ENCODE measurements around the gene APBA1. TPM values are rescaled to one million over a fixed set of nuclear protein-coding genes. Genes with fewer than 3 reads are reported as not detected.

The APBA1 gene
- total and polyA plus RNA-seq, 2 donors (not counting 1 experiment from before 2014, with no cell fraction given) = 0.01 to 0.05 TPM

DNA sequence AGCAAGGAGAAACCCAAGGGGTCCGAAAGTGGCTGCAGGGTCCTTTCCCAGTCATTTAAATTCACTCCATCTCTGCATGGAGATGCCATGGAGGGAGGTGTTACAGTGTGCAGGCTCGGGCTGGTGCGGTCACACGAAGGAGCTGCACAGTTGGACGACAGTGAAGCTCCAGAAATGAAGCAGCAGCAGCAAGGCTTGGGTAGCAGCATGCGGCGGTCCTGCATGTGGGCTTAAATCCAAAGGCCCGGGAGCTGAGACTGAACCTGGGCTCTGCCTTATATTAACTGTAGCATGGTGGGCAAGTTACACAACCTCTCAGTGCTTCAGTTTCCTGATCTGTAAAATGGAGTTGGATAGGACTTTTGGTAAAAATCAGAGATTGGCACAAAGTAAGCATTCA, 51.4 kb downstream of the APBA1 start:
- DNase-seq = no peak
- H3K27ac Mint-ChIP-seq = no peak overlapping the region
- no peaks in the 10 kb centered on the region for H3K9me3 ChIP-seq (ENCODE audit: control extremely low read depth in 1 of 3, control insufficient read depth in 2 of 3, insufficient read depth in 1 of 3, low read length in 2 of 3)
- no peaks in the 10 kb centered on the region for H3K4me1 ChIP-seq (ENCODE audit: control insufficient read depth in 2 of 2, insufficient read depth in 2 of 2, low read length in 2 of 2)
- H3K4me2 ChIP-seq (replicated peaks; ENCODE audit: low read depth, low read length, poor library complexity, severe bottlenecking) = no peak overlapping the region
- H3K79me2 ChIP-seq (ENCODE audit: control insufficient read depth, insufficient read depth, low read length) = no peaks in the 10 kb centered on the region
- no peak overlapping the region for H3K9ac ChIP-seq (ENCODE audit: low read length)
- no peaks in the 10 kb centered on the region for H3K36me3 ChIP-seq (replicated peaks in 1 of 2; ENCODE audit: control extremely low read depth in 1 of 2, control insufficient read depth in 1 of 2, extremely low read depth in 1 of 2, insufficient read depth in 2 of 2, low read length in 1 of 2)
- no peak overlapping the region for H3K4me3 ChIP-seq (ENCODE audit: control extremely low read depth in 1 of 5, extremely low read depth in 1 of 5, insufficient read depth in 1 of 5, low read depth in 2 of 5, low read length in 4 of 5)
- no peak for ATAC-seq (ENCODE audit: low read depth)
- no peaks in the 10 kb centered on the region for H3K27me3 ChIP-seq (replicated peaks in 1 of 4; ENCODE audit: control extremely low read depth in 1 of 4, control insufficient read depth in 3 of 4, insufficient read depth in 4 of 4, low read length in 3 of 4)
- no peak for TF ChIP-seq EZH2 (IDR thresholded peaks at IDR 0.05; ENCODE audit: borderline replicate concordance, insufficient read depth, low read depth, low read length, poor library complexity, severe bottlenecking)
- TF ChIP-seq, protein P1, sequence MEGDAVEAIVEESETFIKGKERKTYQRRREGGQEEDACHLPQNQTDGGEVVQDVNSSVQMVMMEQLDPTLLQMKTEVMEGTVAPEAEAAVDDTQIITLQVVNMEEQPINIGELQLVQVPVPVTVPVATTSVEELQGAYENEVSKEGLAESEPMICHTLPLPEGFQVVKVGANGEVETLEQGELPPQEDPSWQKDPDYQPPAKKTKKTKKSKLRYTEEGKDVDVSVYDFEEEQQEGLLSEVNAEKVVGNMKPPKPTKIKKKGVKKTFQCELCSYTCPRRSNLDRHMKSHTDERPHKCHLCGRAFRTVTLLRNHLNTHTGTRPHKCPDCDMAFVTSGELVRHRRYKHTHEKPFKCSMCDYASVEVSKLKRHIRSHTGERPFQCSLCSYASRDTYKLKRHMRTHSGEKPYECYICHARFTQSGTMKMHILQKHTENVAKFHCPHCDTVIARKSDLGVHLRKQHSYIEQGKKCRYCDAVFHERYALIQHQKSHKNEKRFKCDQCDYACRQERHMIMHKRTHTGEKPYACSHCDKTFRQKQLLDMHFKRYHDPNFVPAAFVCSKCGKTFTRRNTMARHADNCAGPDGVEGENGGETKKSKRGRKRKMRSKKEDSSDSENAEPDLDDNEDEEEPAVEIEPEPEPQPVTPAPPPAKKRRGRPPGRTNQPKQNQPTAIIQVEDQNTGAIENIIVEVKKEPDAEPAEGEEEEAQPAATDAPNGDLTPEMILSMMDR (IDR thresholded peaks at IDR 0.05) = no peak
- no peaks in the 10 kb centered on the region for H3K4me1 Mint-ChIP-seq
- ChIA-PET CTCF (no interaction called here), POLR2A (no interaction called here)
- 95% methylated on average over 7 of the region's 8 CpGs for WGBS (ENCODE audit: insufficient coverage)
- H4K20me1 ChIP-seq (ENCODE audit: control insufficient read depth, insufficient read depth, low read length, poor library complexity, severe bottlenecking) = no peaks in the 10 kb centered on the region
- H2AFZ ChIP-seq (ENCODE audit: insufficient read depth, low read depth, low read length, poor library complexity, severe bottlenecking) = no peak overlapping the region
- peaks cover 4% of the 10 kb centered on the region for H3K9me3 Mint-ChIP-seq (ENCODE audit: insufficient read depth)
- no peak overlapping the region for H3K4me3 Mint-ChIP-seq
- H3K27me3 Mint-ChIP-seq = peaks cover 8% of the 10 kb centered on the region
- no peak overlapping the region for H3K27ac ChIP-seq (ENCODE audit: low read length in 2 of 2)
- intact Hi-C loops (cut with micrococcal nuclease) = no loop called here

DNA sequence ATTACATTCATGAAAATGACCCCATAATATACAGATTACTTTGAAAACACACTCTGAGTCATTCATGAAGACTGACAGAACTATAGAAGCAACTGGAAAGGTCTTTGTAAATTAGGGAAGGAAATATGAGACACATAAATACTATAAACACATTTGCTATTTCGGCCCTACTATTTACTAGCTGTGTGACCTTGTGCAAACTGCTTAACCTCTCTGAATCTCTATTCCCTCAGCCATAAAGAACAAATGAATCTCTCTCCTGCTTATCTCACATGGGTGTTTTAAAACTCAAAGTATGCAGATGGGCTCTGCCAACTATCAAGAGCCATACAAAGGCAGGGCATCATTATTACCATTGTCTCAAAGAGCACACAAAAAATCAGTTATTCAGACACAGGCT, 52.9 kb downstream of the APBA1 start:
- Histone ChIP-seq H3K27me3 (replicated peaks in 1 of 4; ENCODE audit: control extremely low read depth in 1 of 4, control insufficient read depth in 3 of 4, insufficient read depth in 4 of 4, low read length in 3 of 4) (no peaks in the 10 kb centered on the region), H3K9ac (ENCODE audit: low read length) (no peak overlapping the region), H4K20me1 (ENCODE audit: control insufficient read depth, insufficient read depth, low read length, poor library complexity, severe bottlenecking) (no peaks in the 10 kb centered on the region), H3K27ac (ENCODE audit: low read length in 2 of 2) (no peak overlapping the region), H2AFZ (ENCODE audit: insufficient read depth, low read depth, low read length, poor library complexity, severe bottlenecking) (no peak overlapping the region), H3K79me2 (ENCODE audit: control insufficient read depth, insufficient read depth, low read length) (no peaks in the 10 kb centered on the region), H3K4me2 (replicated peaks; ENCODE audit: low read depth, low read length, poor library complexity, severe bottlenecking) (no peak overlapping the region), H3K4me1 (ENCODE audit: control insufficient read depth in 2 of 2, insufficient read depth in 2 of 2, low read length in 2 of 2) (no peaks in the 10 kb centered on the region), H3K36me3 (replicated peaks in 1 of 2; ENCODE audit: control extremely low read depth in 1 of 2, control insufficient read depth in 1 of 2, extremely low read depth in 1 of 2, insufficient read depth in 2 of 2, low read length in 1 of 2) (no peaks in the 10 kb centered on the region), H3K4me3 (ENCODE audit: control extremely low read depth in 1 of 5, extremely low read depth in 1 of 5, insufficient read depth in 1 of 5, low read depth in 2 of 5, low read length in 4 of 5) (no peak overlapping the region), H3K9me3 (ENCODE audit: control extremely low read depth in 1 of 3, control insufficient read depth in 2 of 3, insufficient read depth in 1 of 3, low read length in 2 of 3) (no peaks in the 10 kb centered on the region)
- no peak for DNase-seq
- H3K27me3 Mint-ChIP-seq = peaks cover 3% of the 10 kb centered on the region
- ChIA-PET POLR2A (no interaction called here), CTCF (no interaction called here)
- no peak for ATAC-seq (ENCODE audit: low read depth)
- H3K4me3 Mint-ChIP-seq = no peak overlapping the region
- H3K9me3 Mint-ChIP-seq (ENCODE audit: insufficient read depth) = peaks cover 4% of the 10 kb centered on the region
- no peak overlapping the region for H3K27ac Mint-ChIP-seq
- WGBS (ENCODE audit: insufficient coverage) = no CpG with 5 or more reads among the region's 1 CpG
- H3K4me1 Mint-ChIP-seq = no peaks in the 10 kb centered on the region
- intact Hi-C loops (cut with micrococcal nuclease) = no loop called here
- TF ChIP-seq EZH2 (IDR thresholded peaks at IDR 0.05; ENCODE audit: borderline replicate concordance, insufficient read depth, low read depth, low read length, poor library complexity, severe bottlenecking) = no peak
- TF ChIP-seq, protein P1 (IDR thresholded peaks at IDR 0.05) = no peak

All from B cell (primary cell).